ENCODE measurements around the gene KCNMB2.

GRCh38 chr3:178735032-178735674, 198.9 kb downstream of the KCNMB2 start:
- TF ChIP-seq YY1 (IDR thresholded peaks at IDR 0.05; ENCODE audit: insufficient read depth, insufficient read length) (no peak), ZNF274 (IDR thresholded peaks at IDR 0.05; ENCODE audit: low read depth, low read length) (no peak)

Measured in NT2/D1 (cell line).